SW 1271 (cell line): ENCODE results near the gene ECEL1.

Experiments used
- DNase-seq, 2 experiments: peaks; one replicate each; lab custom pipeline; 2025; lab: John Stamatoyannopoulos, UW

ECEL1 gene

DNA sequence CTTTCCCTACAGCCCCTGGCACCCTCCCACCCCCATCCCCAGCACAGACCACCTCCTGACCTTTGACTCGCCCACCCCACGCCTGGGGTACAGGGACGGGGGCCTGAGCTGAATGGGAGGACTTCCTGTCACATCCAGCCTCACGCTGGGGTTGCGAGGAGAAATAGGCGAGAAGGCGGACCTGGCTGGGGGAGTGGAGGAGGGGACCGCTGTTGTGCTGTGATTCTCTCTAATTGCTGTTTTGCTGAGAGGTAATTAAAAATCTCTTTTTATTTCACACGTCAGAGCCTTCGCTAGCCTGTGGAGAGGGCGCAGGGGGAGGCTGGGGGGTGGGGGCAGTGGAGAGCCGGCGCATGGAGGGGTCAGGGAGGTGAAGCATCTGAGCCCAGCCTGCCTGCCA lies 9.7 kb upstream of the ECEL1 start:
- no peak for DNase-seq

DNA sequence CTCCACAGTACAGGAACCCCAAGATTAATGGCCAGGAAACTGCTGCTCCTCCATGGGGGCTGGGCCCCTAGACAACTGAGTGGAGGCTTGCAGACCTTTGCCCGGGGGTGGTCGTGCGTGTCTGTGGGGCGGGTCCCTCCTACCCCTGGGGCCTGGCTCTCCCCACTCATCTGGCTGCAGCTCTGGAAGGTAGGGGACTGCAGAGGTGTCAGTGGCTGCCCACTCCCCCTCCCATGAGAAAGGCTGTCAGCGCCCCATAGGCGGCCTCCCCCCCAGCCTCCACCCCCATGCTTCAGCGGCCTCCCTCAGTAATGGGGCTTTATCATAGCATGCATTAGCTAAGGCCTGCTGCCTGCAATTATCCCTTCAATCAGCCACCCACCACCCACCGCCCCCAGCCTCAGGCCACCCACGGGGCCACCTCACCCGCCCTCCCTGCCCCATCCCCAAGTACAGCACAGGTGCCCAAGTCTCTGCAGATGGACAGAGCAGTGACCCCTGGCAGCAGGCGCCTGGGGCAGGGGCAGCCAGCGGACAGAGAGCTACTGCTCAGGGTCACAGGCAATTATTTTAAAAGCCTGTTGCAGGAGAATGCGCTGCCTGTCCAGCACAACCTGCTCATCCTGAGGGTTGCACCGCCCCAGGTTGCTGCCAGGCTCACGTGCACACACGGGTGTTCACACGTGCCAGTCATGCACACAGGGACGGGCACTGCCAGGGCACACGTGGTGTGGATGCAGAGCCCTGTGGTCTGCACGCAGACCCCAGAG lies 9.1 kb upstream of the ECEL1 start:
- no peak for DNase-seq

GRCh38 chr2:232495292-232495691 lies 7.7 kb upstream of the ECEL1 start:
- DNase-seq: no peak

DNA sequence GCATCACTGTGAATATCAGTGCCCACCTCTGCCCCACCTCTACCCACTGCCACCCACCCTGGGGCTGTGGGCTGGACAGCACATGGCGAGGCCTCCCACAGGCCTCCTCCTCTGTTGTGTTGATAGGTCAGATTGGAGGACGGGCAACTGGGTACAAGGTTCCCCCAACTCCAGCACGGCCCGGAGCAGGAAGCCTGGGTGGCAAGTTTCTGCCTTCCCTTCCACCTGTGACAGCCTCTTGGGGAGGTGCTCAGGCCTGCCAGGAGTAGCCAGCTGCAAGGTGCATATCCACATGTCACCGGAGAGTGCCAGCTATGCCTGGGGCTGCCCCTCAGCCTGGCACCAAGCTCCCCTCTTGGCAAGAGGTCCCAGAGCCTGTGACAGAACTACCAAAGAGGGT lies 6.9 kb upstream of the ECEL1 start:
- no peak for DNase-seq

DNA sequence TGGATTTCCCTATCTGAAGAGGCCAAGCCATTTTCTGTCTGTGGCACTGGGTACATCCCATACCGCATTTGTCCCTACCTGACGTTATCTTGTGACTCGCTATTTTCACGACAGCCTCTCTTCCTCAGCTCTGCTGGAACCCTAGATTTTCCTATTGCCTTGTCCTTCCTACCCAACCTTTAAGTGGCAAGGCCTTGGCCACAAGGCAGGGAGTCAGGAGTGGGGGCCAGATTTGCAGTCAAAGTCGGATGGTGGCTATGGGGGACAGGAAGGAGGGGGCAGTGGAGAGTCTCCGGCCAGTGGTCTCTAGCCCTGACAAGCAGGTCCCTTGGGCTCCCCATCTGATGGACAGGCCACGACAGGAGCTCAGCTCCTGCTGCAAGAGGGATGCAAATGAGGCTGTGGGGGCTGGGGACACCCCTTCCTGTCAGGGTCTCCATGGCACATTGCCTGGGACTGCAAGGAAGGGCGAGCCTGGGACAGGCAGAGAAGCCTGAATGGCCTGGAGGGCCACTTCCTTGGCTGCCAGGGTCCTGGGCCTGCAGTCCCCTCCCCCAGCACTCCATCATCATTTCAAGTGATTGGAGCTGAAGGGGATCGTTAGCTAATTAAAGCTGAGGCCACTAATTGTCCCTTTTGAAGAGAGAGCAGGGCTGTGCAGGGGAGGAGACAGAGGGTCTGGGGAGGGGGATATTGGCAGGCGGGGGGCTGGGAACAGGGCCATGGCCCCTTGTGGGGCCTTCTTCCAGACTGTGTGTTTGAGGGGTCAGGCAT lies 6.3 kb upstream of the ECEL1 start:
- no peak for DNase-seq

DNA sequence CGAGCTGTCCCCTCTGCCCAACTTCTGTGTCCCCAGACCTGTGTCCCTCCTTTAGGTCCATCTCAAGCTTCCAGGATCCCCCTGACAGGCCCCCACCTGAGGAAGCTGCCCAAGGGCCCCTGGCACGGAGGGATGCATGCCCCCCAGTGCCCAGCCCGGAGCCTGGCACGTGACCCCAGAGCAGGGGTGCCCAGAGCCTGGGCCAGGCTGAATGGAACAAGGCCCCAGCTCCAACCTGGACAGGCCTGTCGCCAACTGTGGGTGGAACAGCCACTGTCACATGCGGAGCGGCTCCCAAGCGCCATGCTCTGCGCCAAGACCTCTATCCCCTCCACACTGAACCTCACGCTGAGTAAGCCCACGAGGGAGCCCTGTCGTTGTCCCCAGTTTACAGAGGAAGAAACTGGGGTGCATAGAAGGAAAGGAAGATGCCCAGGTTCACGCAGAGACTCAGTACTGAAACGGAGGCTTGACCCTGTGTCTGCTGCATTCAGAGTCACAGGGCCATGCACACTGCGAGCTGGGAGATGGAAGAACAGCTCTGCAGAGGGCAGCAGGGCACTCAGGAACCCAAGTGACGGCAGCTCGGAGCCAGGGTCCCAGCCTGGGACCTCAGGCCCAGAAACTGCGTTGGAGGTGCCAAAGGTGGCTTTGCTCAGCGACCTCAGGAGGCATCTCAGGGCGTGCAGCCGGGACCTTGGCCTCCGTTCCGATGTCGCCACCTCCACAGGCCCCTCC lies 5.5 kb upstream of the ECEL1 start:
- no peak for DNase-seq

DNA sequence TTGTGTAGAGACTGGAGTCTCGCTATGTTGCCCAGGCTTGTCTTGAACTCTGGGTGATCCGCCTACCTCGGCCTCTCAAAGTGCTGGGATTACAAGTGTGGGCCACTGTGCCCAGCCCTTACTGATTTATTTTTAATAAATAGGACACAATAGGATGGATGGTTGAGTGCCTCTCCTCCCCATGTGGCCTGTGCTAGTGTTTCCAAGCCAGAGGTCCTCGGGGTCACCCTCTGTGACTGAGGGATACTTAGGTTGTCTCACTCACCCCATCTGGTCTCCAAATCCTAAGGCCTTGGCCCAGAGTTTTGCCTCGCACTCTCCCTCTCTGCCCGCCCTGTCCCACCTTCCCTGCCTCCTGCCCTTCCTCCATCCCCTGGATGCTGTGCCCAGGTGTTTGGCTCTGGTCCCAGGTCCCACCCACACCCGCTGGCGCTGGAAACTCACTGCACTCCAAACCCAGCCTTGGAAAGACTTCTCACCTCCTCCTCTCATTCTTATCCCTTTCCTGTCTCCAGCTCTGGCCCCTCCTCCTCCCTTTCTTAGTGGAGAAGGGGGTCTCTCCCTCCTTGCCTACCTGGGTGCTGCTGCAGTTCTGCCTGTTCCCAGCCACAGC lies 4.7 kb upstream of the ECEL1 start:
- no peak for DNase-seq

GRCh38 chr2:232491139-232491780 lies 3.6 kb upstream of the ECEL1 start:
- DNase-seq: no peak

DNA sequence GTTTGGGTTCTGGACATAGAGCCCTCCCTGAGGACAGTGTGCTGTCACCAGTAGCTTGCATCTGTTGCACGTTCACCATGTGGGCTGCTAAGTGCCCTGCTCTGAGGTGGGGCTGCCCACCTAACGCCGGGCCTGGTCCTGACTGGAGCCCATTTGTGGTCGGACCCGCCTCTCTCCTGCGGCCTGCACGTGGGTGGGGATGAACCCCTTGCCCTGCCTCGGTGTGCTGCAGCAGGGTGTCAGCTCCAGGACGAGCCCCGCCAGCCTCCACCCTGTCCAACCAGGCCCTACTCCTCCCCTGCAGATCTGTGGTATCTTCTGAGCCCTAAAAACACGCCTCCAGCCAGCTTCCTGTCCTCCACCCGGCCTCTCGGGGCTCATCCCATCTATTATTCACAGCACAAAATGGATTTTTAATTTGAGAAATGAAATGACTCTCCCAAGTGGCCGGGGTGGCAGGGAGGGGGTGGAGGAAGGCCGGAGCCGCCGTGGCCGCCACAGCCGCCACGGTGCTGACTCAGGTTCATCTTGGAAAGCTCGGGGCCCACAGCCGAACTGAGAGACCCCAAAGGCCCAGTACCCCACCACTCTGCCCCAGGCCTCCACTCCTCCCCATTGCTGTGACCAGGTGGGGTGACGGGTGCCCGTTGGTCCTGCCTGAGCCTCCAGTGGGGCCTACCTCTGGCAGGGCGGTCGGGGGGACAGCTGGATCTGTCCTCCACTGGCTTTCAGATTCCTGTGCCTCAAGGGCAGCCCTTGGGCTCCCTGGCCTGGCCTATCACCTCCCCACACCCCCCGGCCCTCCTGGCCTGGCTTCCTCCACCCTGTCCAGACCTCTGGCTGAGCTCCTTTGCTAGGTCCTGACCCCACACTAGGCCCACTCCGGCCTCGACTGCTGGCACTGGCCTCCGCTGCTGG lies 2.8 kb upstream of the ECEL1 start:
- no peak for DNase-seq

DNA sequence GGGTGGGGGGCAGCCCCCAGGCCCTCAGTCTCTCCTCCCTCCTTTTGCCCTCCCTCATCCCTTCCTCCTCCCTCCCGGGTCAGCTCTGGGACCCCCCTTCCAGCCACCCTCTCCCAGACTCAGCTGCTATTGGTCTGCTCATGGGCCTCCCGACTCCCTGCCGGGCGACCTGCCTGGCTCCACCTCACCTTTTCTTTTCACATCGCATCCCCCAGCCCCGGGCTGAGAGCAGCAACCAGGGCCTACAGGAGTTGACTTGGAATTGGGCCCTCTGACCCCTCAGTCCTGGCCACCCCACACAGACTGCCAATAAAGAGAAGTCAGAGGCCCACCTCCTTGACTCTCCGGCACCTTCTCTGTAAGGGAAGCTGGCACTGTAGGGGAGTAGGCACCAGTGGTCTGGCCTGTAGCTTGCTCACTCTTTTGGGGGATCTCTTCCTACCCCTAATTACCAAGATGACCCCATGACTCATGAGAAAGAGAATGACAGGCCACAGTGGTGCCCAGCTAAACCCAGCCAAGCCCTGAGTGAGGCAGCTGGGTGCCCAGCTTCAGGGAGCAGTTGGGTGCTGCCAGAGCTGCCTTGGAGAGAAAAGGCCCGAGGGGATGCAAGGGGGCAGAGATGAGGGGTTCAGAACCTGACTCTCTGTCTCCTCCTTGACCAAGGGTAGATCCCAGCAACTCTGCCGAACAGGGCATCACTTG lies 2.0 kb upstream of the ECEL1 start:
- DNase-seq: no peak

DNA sequence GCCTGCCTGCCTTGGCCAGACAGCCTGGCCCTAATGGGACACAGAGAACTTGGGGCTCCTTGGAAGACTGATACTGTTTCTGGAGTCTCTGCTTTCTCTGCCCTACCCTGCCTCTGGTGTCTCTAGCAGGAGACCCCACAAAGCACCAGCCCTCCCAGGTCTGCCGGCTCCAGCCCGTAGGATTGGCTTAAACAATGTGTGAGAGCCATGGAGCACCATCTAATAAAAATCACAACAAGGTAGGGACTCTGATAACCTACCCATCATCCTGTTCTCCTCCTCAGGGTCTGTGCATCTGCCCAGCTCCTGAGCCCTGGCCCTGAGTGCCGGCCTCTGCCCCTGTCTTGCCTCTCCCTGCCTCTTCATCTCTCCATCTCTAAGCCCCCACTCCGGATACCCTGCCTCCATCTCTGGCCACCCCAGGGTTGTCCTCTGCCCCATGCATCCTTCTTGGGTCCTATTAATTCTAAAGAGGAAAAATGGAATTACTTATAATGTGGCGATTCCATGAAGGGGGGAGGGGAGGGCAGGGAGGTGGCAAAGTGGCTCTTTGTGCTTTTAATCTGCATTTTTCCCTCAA lies 1.2 kb upstream of the ECEL1 start:
- DNase-seq: no peak

DNA sequence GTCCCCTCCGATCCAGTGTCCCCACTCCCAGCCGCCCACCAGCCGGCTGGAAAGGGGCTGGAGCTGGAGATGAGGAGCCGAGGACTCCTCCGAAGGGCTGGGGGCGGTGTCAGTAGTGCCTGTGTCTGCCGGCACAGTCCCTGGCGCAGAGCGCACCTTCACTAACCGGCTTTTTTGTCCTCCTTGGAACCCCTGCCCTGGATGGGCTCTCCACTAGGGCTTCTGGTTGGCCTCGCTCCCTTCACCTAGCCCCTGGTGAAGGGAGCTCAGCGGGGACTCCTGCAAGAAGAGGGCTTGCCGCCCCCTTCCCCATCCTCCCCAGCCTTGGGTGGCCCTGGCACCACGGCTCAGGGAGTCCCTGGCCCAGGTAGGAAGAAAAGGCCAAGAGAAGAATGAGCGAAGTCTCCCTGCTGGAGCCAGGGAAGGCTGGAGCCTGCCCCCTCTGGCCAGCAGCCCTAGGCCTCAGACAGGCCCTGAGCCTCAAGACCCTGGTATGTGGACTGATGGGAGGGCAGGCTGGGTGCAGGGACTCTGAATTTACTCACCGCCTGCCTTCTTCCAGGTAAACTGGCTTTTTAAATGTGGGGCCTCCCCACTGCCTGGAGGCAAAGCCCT lies 570 bp upstream of the ECEL1 start:
- DNase-seq: no peak

- DNase-seq: no peak
Observed at GRCh38 chr2:232486558-232487384, 863 bp downstream of the ECEL1 start.

GRCh38 chr2:232485757-232486557 lies 1.7 kb downstream of the ECEL1 start:
- no peak for DNase-seq

GRCh38 chr2:232485348-232485756 lies 2.3 kb downstream of the ECEL1 start:
- DNase-seq: no peak

- DNase-seq: no peak
Observed at GRCh38 chr2:232484628-232485347, 2.8 kb downstream of the ECEL1 start.
